NOMO-1 (cell line): ENCODE data around the gene EXOC6.

Experiments
- DNase-seq, 2 experiments: peaks; one replicate each; lab custom pipeline; 2025; ENCODE audit not compliant: unreplicated experiment in 2 of 2; lab: John Stamatoyannopoulos, UW

The EXOC6 gene

GRCh38 chr10:92832998-92833650 lies 15.2 kb upstream of the EXOC6 start:
- no peak for DNase-seq

- DNase-seq, result no peak
These were observed 14.0 kb upstream of the EXOC6 start for GRCh38 chr10:92834331-92834730.

GRCh38 chr10:92834986-92835385 lies 13.3 kb upstream of the EXOC6 start:
- no peak for DNase-seq

- DNase-seq, result no peak
These were observed 10.9 kb upstream of the EXOC6 start for GRCh38 chr10:92837456-92837855.

GRCh38 chr10:92839191-92840085 lies 8.9 kb upstream of the EXOC6 start:
- no peak for DNase-seq

GRCh38 chr10:92844746-92845145 lies 3.6 kb upstream of the EXOC6 start:
- no peak for DNase-seq

GRCh38 chr10:92845921-92846320 lies 2.4 kb upstream of the EXOC6 start:
- peak; percentile 47 to 84 for DNase-seq

- no peak for DNase-seq
These were observed 2.0 kb upstream of the EXOC6 start for GRCh38 chr10:92846344-92846743.

- DNase-seq, result no peak
These were observed 1.5 kb upstream of the EXOC6 start for GRCh38 chr10:92846854-92847201.

GRCh38 chr10:92847202-92847864 lies 987 bp upstream of the EXOC6 start:
- DNase-seq, result peak in 1 of 2 experiments; percentile 23

- no peak for DNase-seq
These were observed 281 bp upstream of the EXOC6 start for GRCh38 chr10:92848037-92848440.

- no peak for DNase-seq
These were observed 860 bp downstream of the EXOC6 start for GRCh38 chr10:92849234-92849525.

- DNase-seq, result peak in 1 of 2 experiments; percentile 14
These were observed 1.3 kb downstream of the EXOC6 start for GRCh38 chr10:92849576-92850090.

- peak in 1 of 2 experiments; percentile 32 for DNase-seq
These were observed 1.9 kb downstream of the EXOC6 start for GRCh38 chr10:92850185-92850584.

GRCh38 chr10:92851003-92851402 lies 2.7 kb downstream of the EXOC6 start:
- DNase-seq, result no peak

GRCh38 chr10:92855560-92855959 lies 7.2 kb downstream of the EXOC6 start:
- DNase-seq, result no peak

- DNase-seq, result no peak
These were observed 9.7 kb downstream of the EXOC6 start for GRCh38 chr10:92857904-92858514.

- no peak for DNase-seq
These were observed 18.9 kb downstream of the EXOC6 start for GRCh38 chr10:92867235-92867634.

- DNase-seq, result no peak
These were observed 19.7 kb downstream of the EXOC6 start for GRCh38 chr10:92868036-92868435.

GRCh38 chr10:92868557-92868956 lies 20.2 kb downstream of the EXOC6 start:
- no peak for DNase-seq

GRCh38 chr10:92873029-92873428 lies 24.7 kb downstream of the EXOC6 start:
- no peak for DNase-seq
